HepG2 (cell line): Measurements from ENCODE around the gene KRTAP1-5. TPM values are rescaled to one million over a fixed set of nuclear protein-coding genes. Genes with fewer than 3 reads are reported as not detected.

Source experiments
- ATAC-seq: fragments of 200-7000 bp; cut with Tn5 transposase; 3 replicates; pipeline ENCODE4 v1.9.1; 2020; ENCODE audit warnings: mild to moderate bottlenecking, moderate library complexity
- BruUV-seq: library from RNA; stranded (reverse); fragments of 400-500 nt; replicated peaks from 2 replicates; lab custom pipeline; 2021; lab: Mats Ljungman, UMichigan
- CTCF ChIA-PET: fragments of 300-600 bp; formaldehyde crosslinking; extraction: SDS; loops from one replicate; lab custom pipeline; 2021; ENCODE audit warnings: low total read pairs, inconsistent platforms, low intra/inter-chr PET ratio; lab: Yijun Ruan, JAX
- POLR2A ChIA-PET: fragments of 350-600 bp; sonication (Branson Sonifier 250); formaldehyde crosslinking; loops from one replicate; lab custom pipeline; 2020; ENCODE audit warnings: antibody characterized with exemption, inconsistent platforms; lab: Yijun Ruan, JAX
- DNase-seq: peaks from one replicate; pipeline ENCODE4 v3.0.0-alpha.2; 2015; ENCODE audit warnings: low spot score
- FAIRE-seq: peaks from 3 replicates; lab custom pipeline; 2011; peaks lifted over from hg19 to GRCh38; lab: Jason Lieb, UNC
- H2AFZ ChIP-seq: one replicate; pipeline ENCODE4 v1.6.1; 2011; ENCODE audit warnings: low read length, inconsistent platforms
- H3K27ac ChIP-seq: fragments of 300-600 bp; 3 replicates; pipeline ENCODE4 v1.8.0; 2011; ENCODE audit warnings: mixed run types, mild to moderate bottlenecking, mixed read lengths, low read length, inconsistent platforms; ENCODE audit not compliant: insufficient read depth; ENCODE audit errors: extremely low read length
- H3K27me3 ChIP-seq, 2 experiments: fragments of 200-600 bp in 1 of 2; 2 replicates in 1 of 2; 3 replicates in 1 of 2; pipeline versions ENCODE4 v1.6.0 to v1.8.0; 2011; ENCODE audit warnings: low read length in 2 of 2, mild to moderate bottlenecking in 2 of 2, moderate library complexity in 2 of 2, inconsistent platforms in 1 of 2; ENCODE audit not compliant: insufficient read depth in 2 of 2, control insufficient read depth in 1 of 2
- H3K36me3 ChIP-seq, 2 experiments: fragments of 200-600 bp in 1 of 2; replicated peaks in 1 of 2; 2 replicates in 1 of 2; 3 replicates in 1 of 2; pipeline versions ENCODE4 v1.5.1 to v1.8.0; 2011; ENCODE audit warnings: low read length in 2 of 2, inconsistent platforms in 1 of 2; ENCODE audit not compliant: insufficient read depth in 2 of 2, control insufficient read depth in 1 of 2
- H3K4me1 ChIP-seq: 2 replicates; pipeline ENCODE4 v1.5.1; 2012; ENCODE audit warnings: low read length, inconsistent platforms; ENCODE audit not compliant: insufficient read depth
- H3K4me2 ChIP-seq: 2 replicates; pipeline ENCODE4 v1.6.0; 2011; ENCODE audit warnings: low read depth, low read length, inconsistent platforms
- H3K4me3 ChIP-seq, 3 experiments: fragments of 200-600 bp in 1 of 3; sonication (generic), shearing (Covaris generic) in 1 of 3; replicated peaks in 1 of 3; 2 replicates each; pipeline ENCODE4 v1.5.1; 2011 to 2016; ENCODE audit warnings: low read length in 3 of 3, inconsistent platforms in 2 of 3, low read depth in 2 of 3, mild to moderate bottlenecking in 2 of 3, control low read depth in 1 of 3, mixed read lengths in 1 of 3; ENCODE audit not compliant: insufficient read depth in 1 of 3
- H3K79me2 ChIP-seq: one replicate; pipeline ENCODE4 v1.6.1; 2011; ENCODE audit warnings: low read length, inconsistent platforms; ENCODE audit not compliant: insufficient read depth
- H3K9ac ChIP-seq: 2 replicates; pipeline ENCODE4 v1.6.0; 2011; ENCODE audit warnings: mild to moderate bottlenecking, low read depth, low read length, inconsistent platforms; ENCODE audit not compliant: insufficient read depth
- H3K9me3 ChIP-seq: 2 replicates; pipeline ENCODE4 v1.5.1; 2012; ENCODE audit warnings: mild to moderate bottlenecking, low read length
- H4K20me1 ChIP-seq: 2 replicates; pipeline ENCODE4 v1.6.0; 2011; ENCODE audit warnings: inconsistent platforms, mild to moderate bottlenecking, low read length, moderate library complexity; ENCODE audit not compliant: insufficient read depth
- ARNT ChIP-seq: fragments of 450-650 bp; IDR thresholded peaks from 2 replicates; pipeline ENCODE4 v1.6.1; 2017
- KAT2B ChIP-seq: fragments of 150-350 bp; IDR thresholded peaks from 2 replicates; pipeline ENCODE4 v1.6.1; 2014; ENCODE audit warnings: low read depth, low read length, borderline replicate concordance
- MAFF ChIP-seq: IDR thresholded peaks from 2 replicates; pipeline ENCODE4 v1.6.1; 2011; ENCODE audit warnings: low read depth, low read length, improper control_type of control experiment
- MAFK ChIP-seq, 2 experiments: IDR thresholded peaks in 1 of 2; conservative IDR thresholded peaks in 1 of 2; 2 replicates each; pipeline ENCODE4 v1.6.1; 2011; ENCODE audit warnings: improper control_type of control experiment in 2 of 2, low read length in 2 of 2
- MTF1 ChIP-seq: sonication (generic); formaldehyde crosslinking; IDR thresholded peaks from 2 replicates; pipeline ENCODE4 v1.5.0; 2020; ENCODE audit warnings: missing genetic modification reagents
- MXI1 ChIP-seq: IDR thresholded peaks from 3 replicates; pipeline ENCODE4 v1.6.1; 2012; ENCODE audit warnings: low read depth, low read length, inconsistent platforms, borderline replicate concordance
- RBAK ChIP-seq: sonication (generic); formaldehyde crosslinking; IDR thresholded peaks from 2 replicates; pipeline ENCODE4 v1.5.1; 2020; ENCODE audit warnings: mild to moderate bottlenecking, missing genetic modification reagents
- ZMYM3 ChIP-seq: sonication (generic); formaldehyde crosslinking; IDR thresholded peaks from 2 replicates; pipeline ENCODE4 v1.5.1; 2020; ENCODE audit warnings: mild to moderate bottlenecking, missing genetic modification reagents
- ZNF276 ChIP-seq: sonication (generic); formaldehyde crosslinking; IDR thresholded peaks from 2 replicates; pipeline ENCODE4 v1.4.0; 2020; ENCODE audit warnings: mild to moderate bottlenecking, low read depth, missing genetic modification reagents
- ZNF292 ChIP-seq: sonication (generic); formaldehyde crosslinking; IDR thresholded peaks from 2 replicates; pipeline ENCODE4 v1.8.1; 2022; ENCODE audit warnings: mild to moderate bottlenecking, low read depth, missing genetic modification reagents, borderline replicate concordance
- ZNF446 ChIP-seq: sonication (generic); formaldehyde crosslinking; IDR thresholded peaks from 2 replicates; pipeline ENCODE4 v1.5.0; 2020; ENCODE audit warnings: mild to moderate bottlenecking, missing genetic modification reagents
- ZNF780A ChIP-seq: sonication (generic); formaldehyde crosslinking; IDR thresholded peaks from 2 replicates; pipeline ENCODE4 v1.8.0; 2022; ENCODE audit warnings: mild to moderate bottlenecking, missing genetic modification reagents, moderate library complexity
- WGBS: methylation state at CpG from one replicate; pipeline ENCODE4 v1.1.6; 2017; ENCODE audit warnings: low lambda C conversion rate; 5-methylcytosine and 5-hydroxymethylcytosine counted together
- in situ Hi-C: cut with HindIII; loops from 2 replicates; pipeline ENCODE4 v1.10.0; 2017; ENCODE audit warnings: low pct_unique_long_range_greater_than_20kb; ENCODE audit not compliant: extremely low pct_ligation_motif_present
- intact Hi-C: fragments of 100-400 bp; cut with micrococcal nuclease; formaldehyde crosslinking; loops from one replicate; pipeline ENCODE4 v1.10.0; 2022; ENCODE audit not compliant: unreplicated experiment
- polyA plus RNA-seq, 8 experiments: library from polyadenylated mRNA; depleted of rRNA in 3 of 8; stranded (reverse) in 7 of 8; unstranded in 1 of 8; fragments of >200 nt; fragmentation: Illumina TruSeq in 4 of 8; extraction: Trizol in 4 of 8; gene quantifications; 2 replicates each; pipeline versions ENCODE4 v1.2.1 to v1.2.3, GENCODE V29; 2011 to 2016; ENCODE audit warnings: low read depth in 4 of 8, missing spikeins in 1 of 8, mixed read lengths in 1 of 8; ENCODE audit not compliant: insufficient read depth in 1 of 8
- total RNA-seq, 5 experiments: library from RNA; depleted of rRNA; stranded (reverse); fragments of >200 nt; fragmentation: Illumina TruSeq; extraction: Trizol; gene quantifications; 2 replicates each; pipeline ENCODE4 v1.2.3, GENCODE V29; 2016; ENCODE audit warnings: low read depth in 1 of 5
- TF ChIP-seq, protein P1 (sequence below): sonication (generic); formaldehyde crosslinking; IDR thresholded peaks from 2 replicates; pipeline ENCODE4 v1.8.1; 2022; ENCODE audit warnings: mild to moderate bottlenecking, missing genetic modification reagents
- TF ChIP-seq, protein P2 (sequence below): sonication (generic); formaldehyde crosslinking; IDR thresholded peaks from 2 replicates; pipeline ENCODE4 v1.4.0; 2020; ENCODE audit warnings: mild to moderate bottlenecking, low read depth, missing genetic modification reagents
- TF ChIP-seq, protein P3 (sequence below): sonication (generic); formaldehyde crosslinking; IDR thresholded peaks from 2 replicates; pipeline ENCODE4 v1.4.0; 2020; ENCODE audit warnings: missing genetic modification reagents, mild to moderate bottlenecking, borderline replicate concordance

KRTAP1-5 gene
- total and polyA plus RNA-seq, 2 of the 13 experiments (the other 11 are each of a cell fraction or from before 2014, with no cell fraction given), result 0.09 TPM; not detected in 1

- BruUV-seq, result no TSS peak
- Histone ChIP-seq H2AFZ (no peak overlapping the region), H3K9me3 (no peaks in the 10 kb centered on the region), H3K9ac (no peak overlapping the region), H3K36me3 (no peaks in the 10 kb centered on the region), H3K4me3 (no peak overlapping the region), H3K27ac (no peak overlapping the region), H3K79me2 (no peaks in the 10 kb centered on the region), H3K4me1 (peaks cover 5% of the 10 kb centered on the region; the same call in 1 of the 2 replicates), H3K27me3 (no peaks in the 10 kb centered on the region), H3K4me2 (no peak overlapping the region), H4K20me1 (no peaks in the 10 kb centered on the region)
- ChIA-PET POLR2A (no interaction called here), CTCF (no interaction called here)
- intact Hi-C loops, result no loop called here
- no peak for TF ChIP-seq ZNF780A
- TF ChIP-seq MAFF, result peak; percentile 62; the same call in 1 of the 2 replicates
- peak; percentile 53 to 74 for TF ChIP-seq MAFK (conservative IDR thresholded peaks at IDR 0.05 in 1 of 2, IDR thresholded peaks at IDR 0.05 in 1 of 2; ENCODE audit: low read length in 2 of 2)
- TF ChIP-seq RBAK, result no peak
- TF ChIP-seq, protein P1, sequence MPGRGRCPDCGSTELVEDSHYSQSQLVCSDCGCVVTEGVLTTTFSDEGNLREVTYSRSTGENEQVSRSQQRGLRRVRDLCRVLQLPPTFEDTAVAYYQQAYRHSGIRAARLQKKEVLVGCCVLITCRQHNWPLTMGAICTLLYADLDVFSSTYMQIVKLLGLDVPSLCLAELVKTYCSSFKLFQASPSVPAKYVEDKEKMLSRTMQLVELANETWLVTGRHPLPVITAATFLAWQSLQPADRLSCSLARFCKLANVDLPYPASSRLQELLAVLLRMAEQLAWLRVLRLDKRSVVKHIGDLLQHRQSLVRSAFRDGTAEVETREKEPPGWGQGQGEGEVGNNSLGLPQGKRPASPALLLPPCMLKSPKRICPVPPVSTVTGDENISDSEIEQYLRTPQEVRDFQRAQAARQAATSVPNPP (CRISPR knock-in tag), result no peak
- no peak for TF ChIP-seq ZNF292
- ATAC-seq (no peak), DNase-seq (no peak), FAIRE-seq (no peak)
- 94% methylated on average over 2 of the region's 2 CpGs for WGBS
- in situ Hi-C loops, result no loop called here
Observed at GRCh38 chr17:40993084-40993483, 33.9 kb downstream of the KRTAP1-5 start.

DNA sequence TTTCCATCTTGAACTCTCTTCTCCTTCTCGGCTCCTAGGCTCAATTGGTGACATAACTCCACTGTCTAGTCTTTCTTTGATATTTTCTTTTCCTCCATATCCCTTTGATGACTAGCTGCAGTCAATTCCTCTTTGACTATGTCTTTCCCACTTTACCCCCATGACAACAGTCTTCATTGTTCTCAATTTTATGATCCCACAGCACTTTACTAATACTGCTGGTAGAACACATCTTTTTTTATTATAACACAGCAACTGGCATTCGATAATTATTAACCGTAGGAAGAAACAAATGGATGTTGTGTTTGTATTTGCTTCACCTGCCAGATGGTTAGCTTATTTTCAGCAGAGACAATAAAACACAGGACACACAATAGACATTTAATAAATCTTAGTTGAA is 34.3 kb downstream of the KRTAP1-5 start:
- FAIRE-seq (no peak), DNase-seq (no peak), ATAC-seq (no peak)
- intact Hi-C loops (no loop called here), in situ Hi-C loops (no loop called here)
- no peaks in the 10 kb centered on the region for H3K79me2 ChIP-seq
- no peaks in the 10 kb centered on the region for H3K27me3 ChIP-seq
- H4K20me1 ChIP-seq, result no peaks in the 10 kb centered on the region
- POLR2A ChIA-PET, result no interaction called here
- H3K4me1 ChIP-seq, result peaks cover 5% of the 10 kb centered on the region; the same call in 1 of the 2 replicates
- CTCF ChIA-PET, result no interaction called here
- 69% methylated on average over 3 of the region's 3 CpGs for WGBS
- no peaks in the 10 kb centered on the region for H3K36me3 ChIP-seq
- no peak overlapping the region for H3K9ac ChIP-seq
- no peak overlapping the region for H3K27ac ChIP-seq
- H2AFZ ChIP-seq, result no peak overlapping the region
- H3K4me3 ChIP-seq, result no peak overlapping the region
- BruUV-seq, result no TSS peak
- H3K4me2 ChIP-seq, result no peak overlapping the region
- no peaks in the 10 kb centered on the region for H3K9me3 ChIP-seq
- no peak for TF ChIP-seq MXI1
- TF ChIP-seq, protein P2, sequence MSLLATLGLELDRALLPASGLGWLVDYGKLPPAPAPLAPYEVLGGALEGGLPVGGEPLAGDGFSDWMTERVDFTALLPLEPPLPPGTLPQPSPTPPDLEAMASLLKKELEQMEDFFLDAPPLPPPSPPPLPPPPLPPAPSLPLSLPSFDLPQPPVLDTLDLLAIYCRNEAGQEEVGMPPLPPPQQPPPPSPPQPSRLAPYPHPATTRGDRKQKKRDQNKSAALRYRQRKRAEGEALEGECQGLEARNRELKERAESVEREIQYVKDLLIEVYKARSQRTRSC (CRISPR knock-in tag), result no peak
- TF ChIP-seq ZNF446, result no peak
- TF ChIP-seq KAT2B, result no peak
- TF ChIP-seq, protein P3, sequence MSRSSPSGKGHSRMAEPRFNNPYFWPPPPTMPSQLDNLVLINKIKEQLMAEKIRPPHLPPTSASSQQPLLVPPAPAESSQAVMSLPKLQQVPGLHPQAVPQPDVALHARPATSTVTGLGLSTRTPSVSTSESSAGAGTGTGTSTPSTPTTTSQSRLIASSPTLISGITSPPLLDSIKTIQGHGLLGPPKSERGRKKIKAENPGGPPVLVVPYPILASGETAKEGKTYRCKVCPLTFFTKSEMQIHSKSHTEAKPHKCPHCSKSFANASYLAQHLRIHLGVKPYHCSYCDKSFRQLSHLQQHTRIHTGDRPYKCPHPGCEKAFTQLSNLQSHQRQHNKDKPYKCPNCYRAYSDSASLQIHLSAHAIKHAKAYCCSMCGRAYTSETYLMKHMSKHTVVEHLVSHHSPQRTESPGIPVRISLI (CRISPR knock-in tag), result no peak
- TF ChIP-seq ZNF276 (CRISPR knock-in tag), result no peak
- TF ChIP-seq MTF1 (CRISPR knock-in tag), result no peak
- no peak for TF ChIP-seq ARNT
- no peak for TF ChIP-seq ZMYM3 (CRISPR knock-in tag)
